Keratinocyte (primary cell): ENCODE measurements around the gene FCRL1. TPM values are rescaled to one million over a fixed set of nuclear protein-coding genes. Genes with fewer than 3 reads are reported as not detected.
A peak's percentile ranks its signal among the peaks of the same experiment; 100 is the strongest.

Source experiments
- DNase-seq: peaks from one replicate; pipeline ENCODE4 v3.0.0-alpha.2; 2011; ENCODE audit warnings: low read depth, missing footprints, low spot score
- FAIRE-seq: peaks from 2 replicates; lab custom pipeline; 2011; peaks lifted over from hg19 to GRCh38; lab: Jason Lieb, UNC
- H2AFZ ChIP-seq: 2 replicates; pipeline ENCODE4 v1.6.0; 2012; ENCODE audit warnings: low read length, control low read depth, inconsistent platforms; ENCODE audit not compliant: control insufficient read depth
- H3K27ac ChIP-seq: 2 replicates; pipeline ENCODE4 v1.5.1; 2011; ENCODE audit warnings: low read length; ENCODE audit not compliant: control insufficient read depth, insufficient read depth
- H3K27me3 ChIP-seq: 3 replicates; pipeline ENCODE4 v1.6.0; 2011; ENCODE audit warnings: low read length; ENCODE audit not compliant: control insufficient read depth, insufficient read depth; ENCODE audit errors: extremely low read depth
- H3K36me3 ChIP-seq, 2 experiments: 2 replicates in 1 of 2; 3 replicates in 1 of 2; pipeline ENCODE4 v1.5.1; 2011; ENCODE audit warnings: low read length in 2 of 2, mild to moderate bottlenecking in 1 of 2; ENCODE audit not compliant: control insufficient read depth in 2 of 2, insufficient read depth in 2 of 2; ENCODE audit errors: extremely low read depth in 1 of 2
- H3K4me1 ChIP-seq: 3 replicates; pipeline ENCODE4 v1.5.1; 2011; ENCODE audit warnings: low read length; ENCODE audit not compliant: control insufficient read depth, insufficient read depth; ENCODE audit errors: extremely low read depth
- H3K4me2 ChIP-seq: 3 replicates; pipeline ENCODE4 v1.6.0; 2011; ENCODE audit warnings: low read depth, low read length; ENCODE audit not compliant: control insufficient read depth, insufficient read depth; ENCODE audit errors: extremely low read depth
- H3K4me3 ChIP-seq, 3 experiments: fragments of 200-600 bp in 1 of 3; sonication (generic) in 1 of 3; 2 replicates in 2 of 3; 3 replicates in 1 of 3; pipeline ENCODE4 v1.5.1; 2011 to 2016; ENCODE audit warnings: low read length in 3 of 3, mild to moderate bottlenecking in 3 of 3, control low read depth in 2 of 3, inconsistent platforms in 1 of 3, low read depth in 1 of 3, mixed read lengths in 1 of 3, mixed run types in 1 of 3, moderate library complexity in 1 of 3; ENCODE audit not compliant: control insufficient read depth in 2 of 3, insufficient read depth in 2 of 3; ENCODE audit errors: extremely low read depth in 1 of 3
- H3K79me2 ChIP-seq: 2 replicates; pipeline ENCODE4 v1.6.0; 2012; ENCODE audit warnings: low read length; ENCODE audit not compliant: control insufficient read depth, insufficient read depth
- H3K9ac ChIP-seq: 3 replicates; pipeline ENCODE4 v1.6.0; 2011; ENCODE audit warnings: low read length; ENCODE audit not compliant: control insufficient read depth, insufficient read depth; ENCODE audit errors: extremely low read depth
- H3K9me1 ChIP-seq: 3 replicates; pipeline ENCODE4 v1.6.0; 2011; ENCODE audit warnings: low read length; ENCODE audit not compliant: control insufficient read depth, insufficient read depth; ENCODE audit errors: extremely low read depth
- H3K9me3 ChIP-seq: 2 replicates; pipeline ENCODE4 v1.5.1; 2012; ENCODE audit warnings: low read depth, low read length; ENCODE audit not compliant: control insufficient read depth
- H4K20me1 ChIP-seq: 3 replicates; pipeline ENCODE4 v1.6.0; 2011; ENCODE audit warnings: low read length; ENCODE audit not compliant: control insufficient read depth, insufficient read depth; ENCODE audit errors: extremely low read depth
- CTCF ChIP-seq, 3 experiments: IDR thresholded peaks in 1 of 3; conservative IDR thresholded peaks in 1 of 3; optimal IDR thresholded peaks in 1 of 3; 2 replicates in 2 of 3; 3 replicates in 1 of 3; pipeline versions ENCODE3 to v1.5.1; 2011; ENCODE audit warnings: low read length in 3 of 3, mild to moderate bottlenecking in 3 of 3, moderate library complexity in 2 of 3, control low read depth in 1 of 3, inconsistent platforms in 1 of 3; ENCODE audit not compliant: insufficient read depth in 2 of 3; ENCODE audit errors: extremely low read depth in 1 of 3
- EZH2 ChIP-seq: IDR thresholded peaks from one replicate; pipeline ENCODE4 v1.6.1; 2012; ENCODE audit warnings: inconsistent platforms, mild to moderate bottlenecking, low read length, moderate library complexity
- dilution Hi-C: fragments of 300-500 bp; cut with MboI; formaldehyde crosslinking; loops from one replicate; pipeline ENCODE4 v1.7.0; 2020; ENCODE audit warnings: low sequenced_read_pairs; ENCODE audit not compliant: extremely low pct_ligation_motif_present
- polyA plus RNA-seq, 5 experiments: library from polyadenylated mRNA; depleted of rRNA in 3 of 5; stranded (reverse) in 3 of 5; stranded (forward) in 1 of 5; unstranded in 1 of 5; fragments of >200 nt; gene quantifications; 1 replicate in 1 of 5; 2 replicates in 3 of 5; 3 replicates in 1 of 5; pipeline versions ENCODE4 v1.2.1 to v1.2.3, GENCODE V29; 2011 to 2012; ENCODE audit warnings: missing spikeins in 2 of 5, low read depth in 1 of 5, low replicate concordance in 1 of 5

FCRL1 gene
- polyA plus RNA-seq, 1 donor (not counting 4 experiments of a cell fraction or from before 2014, with no cell fraction given): not detected

GRCh38 chr1:157862114-157863070 is 42.5 kb upstream of the FCRL1 start:
- H3K9me1 ChIP-seq: no peaks in the 10 kb centered on the region
- no peaks in the 10 kb centered on the region for H3K36me3 ChIP-seq
- no peaks in the 10 kb centered on the region for H3K9me3 ChIP-seq
- TF ChIP-seq CTCF (optimal IDR thresholded peaks at IDR 0.05 in 1 of 3, IDR thresholded peaks at IDR 0.05 in 1 of 3, conservative IDR thresholded peaks at IDR 0.05 in 1 of 3; ENCODE audit: extremely low read depth in 1 of 3, insufficient read depth in 2 of 3, low read length in 3 of 3) (no peak), EZH2 (no peak)
- peak; percentile 38 for DNase-seq
- H3K9ac ChIP-seq: no peak overlapping the region
- no peak overlapping the region for H3K27ac ChIP-seq
- no peaks in the 10 kb centered on the region for H4K20me1 ChIP-seq
- dilution Hi-C loops: no loop called here
- FAIRE-seq: peak; percentile 100
- peaks cover 10% of the 10 kb centered on the region for H3K4me1 ChIP-seq
- no peaks in the 10 kb centered on the region for H3K27me3 ChIP-seq
- H3K79me2 ChIP-seq: no peaks in the 10 kb centered on the region
- peak overlapping the region; percentile 20 for H3K4me2 ChIP-seq
- no peak overlapping the region for H3K4me3 ChIP-seq
- H2AFZ ChIP-seq: no peak overlapping the region

GRCh38 chr1:157856538-157856937 is 36.6 kb upstream of the FCRL1 start:
- dilution Hi-C loops: no loop called here
- Histone ChIP-seq H3K4me1 (peaks cover 12% of the 10 kb centered on the region), H3K9me3 (no peaks in the 10 kb centered on the region), H3K4me3 (no peak overlapping the region), H3K27me3 (no peaks in the 10 kb centered on the region), H3K79me2 (no peaks in the 10 kb centered on the region), H3K4me2 (no peak overlapping the region), H2AFZ (no peak overlapping the region), H4K20me1 (no peaks in the 10 kb centered on the region), H3K36me3 (no peaks in the 10 kb centered on the region), H3K9me1 (no peaks in the 10 kb centered on the region), H3K27ac (no peak overlapping the region), H3K9ac (no peak overlapping the region)
- DNase-seq (no peak), FAIRE-seq (no peak)
- TF ChIP-seq EZH2 (no peak), CTCF (optimal IDR thresholded peaks at IDR 0.05 in 1 of 3, IDR thresholded peaks at IDR 0.05 in 1 of 3, conservative IDR thresholded peaks at IDR 0.05 in 1 of 3; ENCODE audit: extremely low read depth in 1 of 3, insufficient read depth in 2 of 3, low read length in 3 of 3) (no peak)
